Measurements from ENCODE around the gene CYSRT1.
A peak's percentile ranks its signal among the peaks of the same experiment; 100 is the strongest.

The CYSRT1 gene

DNA sequence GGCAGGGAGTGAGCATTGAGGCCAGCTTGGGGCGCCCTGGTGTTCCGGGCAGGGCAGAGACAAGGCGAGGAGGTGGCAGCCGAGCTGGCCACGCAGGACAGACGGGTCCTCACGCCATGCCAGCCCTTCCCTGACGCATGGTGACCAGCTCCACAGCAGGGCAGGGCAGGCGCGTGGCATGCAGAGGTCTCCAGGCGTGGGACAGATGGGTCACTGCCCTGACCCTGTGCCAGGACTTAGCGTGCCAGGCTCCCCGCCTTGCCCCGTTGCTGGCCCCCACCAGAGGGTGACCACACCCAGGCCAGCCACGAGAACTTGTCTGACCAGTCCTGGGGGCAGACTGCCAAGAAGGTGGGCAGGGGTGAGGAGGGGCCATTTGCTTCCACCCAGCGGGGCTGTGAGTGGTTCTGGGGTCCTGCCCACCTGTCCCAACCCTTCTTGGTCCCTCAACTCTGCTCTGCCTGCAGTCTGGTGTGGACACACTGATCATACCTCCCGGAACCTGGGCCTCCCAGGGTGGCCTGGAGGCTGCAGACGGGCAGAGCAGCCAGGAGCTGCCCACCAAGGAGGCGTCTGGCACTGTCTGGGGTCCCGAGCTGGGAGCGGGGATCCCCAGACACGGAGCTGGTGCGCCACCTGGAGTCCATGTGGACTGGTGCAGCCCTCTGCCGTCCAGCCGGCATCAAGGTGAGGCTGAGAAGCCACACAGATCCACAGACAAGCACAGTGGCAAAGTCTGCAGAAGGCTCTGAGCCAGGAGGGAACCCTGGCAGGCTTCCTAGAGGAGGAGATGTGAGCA is 2.3 kb downstream of the CYSRT1 start, which contains the start of gene RNF224:
TSS of gene RNF224 (plus strand) at position 449 of the 799 bp plus-strand sequence. CDS start 834 bp downstream, outside the sequence.
- peak; percentile 76 for DNase-seq

DNA sequence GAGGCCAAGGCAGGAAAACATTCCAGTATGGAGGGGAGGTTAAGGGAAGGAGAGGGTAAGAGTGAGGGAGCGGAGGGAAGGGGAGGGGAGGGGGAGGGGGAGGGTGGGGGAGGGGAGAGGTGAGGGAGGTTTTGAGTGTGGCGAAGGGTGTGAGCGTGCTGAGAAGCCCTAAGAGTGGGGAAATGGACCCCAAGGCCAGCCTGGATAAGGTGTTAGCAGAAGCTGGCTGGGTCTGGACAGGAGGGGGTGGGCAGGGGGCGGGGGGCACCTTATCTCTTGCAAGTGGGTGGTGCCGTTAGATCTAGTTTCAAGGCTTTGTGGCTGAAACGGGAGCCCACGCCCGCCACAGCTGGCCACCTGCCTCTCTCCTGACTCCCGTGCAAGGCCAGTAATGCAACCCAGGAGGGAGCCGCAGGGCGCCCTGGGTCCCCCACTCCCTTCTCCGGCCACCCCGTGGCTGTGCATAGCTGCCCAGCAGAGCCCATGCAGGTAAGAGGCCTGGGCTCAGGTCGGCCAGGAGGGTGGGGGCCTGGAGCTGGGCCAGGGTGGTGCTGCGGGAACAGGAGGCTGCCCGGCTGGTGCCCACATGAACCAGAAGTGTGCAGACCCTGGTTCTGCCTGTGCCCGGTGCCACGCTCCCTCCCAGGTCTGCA is 3.0 kb downstream of the CYSRT1 start:
- no peak for DNase-seq

DNA sequence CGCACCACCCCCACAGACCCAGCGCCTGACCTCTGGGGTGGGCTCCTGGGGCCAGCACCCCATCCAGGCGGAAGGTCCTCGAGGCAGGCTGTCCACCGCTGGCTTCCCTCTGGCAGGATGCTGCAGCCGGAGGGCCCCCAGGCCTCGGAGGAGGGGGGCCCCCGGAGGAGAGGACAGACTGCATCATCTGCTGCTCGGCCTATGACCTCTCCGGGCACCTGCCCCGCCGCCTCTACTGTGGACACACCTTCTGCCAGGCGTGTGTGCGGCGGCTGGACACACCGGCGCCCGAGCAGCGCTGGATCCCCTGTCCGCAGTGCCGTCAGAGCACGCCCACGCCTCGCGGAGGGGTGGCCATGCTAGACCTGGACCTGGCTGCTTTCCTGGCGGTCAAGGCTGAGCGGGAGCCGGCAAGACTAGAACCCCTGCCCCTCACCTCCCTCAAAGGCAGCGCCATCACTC is 3.6 kb downstream of the CYSRT1 start:
- no peak for DNase-seq

DNA sequence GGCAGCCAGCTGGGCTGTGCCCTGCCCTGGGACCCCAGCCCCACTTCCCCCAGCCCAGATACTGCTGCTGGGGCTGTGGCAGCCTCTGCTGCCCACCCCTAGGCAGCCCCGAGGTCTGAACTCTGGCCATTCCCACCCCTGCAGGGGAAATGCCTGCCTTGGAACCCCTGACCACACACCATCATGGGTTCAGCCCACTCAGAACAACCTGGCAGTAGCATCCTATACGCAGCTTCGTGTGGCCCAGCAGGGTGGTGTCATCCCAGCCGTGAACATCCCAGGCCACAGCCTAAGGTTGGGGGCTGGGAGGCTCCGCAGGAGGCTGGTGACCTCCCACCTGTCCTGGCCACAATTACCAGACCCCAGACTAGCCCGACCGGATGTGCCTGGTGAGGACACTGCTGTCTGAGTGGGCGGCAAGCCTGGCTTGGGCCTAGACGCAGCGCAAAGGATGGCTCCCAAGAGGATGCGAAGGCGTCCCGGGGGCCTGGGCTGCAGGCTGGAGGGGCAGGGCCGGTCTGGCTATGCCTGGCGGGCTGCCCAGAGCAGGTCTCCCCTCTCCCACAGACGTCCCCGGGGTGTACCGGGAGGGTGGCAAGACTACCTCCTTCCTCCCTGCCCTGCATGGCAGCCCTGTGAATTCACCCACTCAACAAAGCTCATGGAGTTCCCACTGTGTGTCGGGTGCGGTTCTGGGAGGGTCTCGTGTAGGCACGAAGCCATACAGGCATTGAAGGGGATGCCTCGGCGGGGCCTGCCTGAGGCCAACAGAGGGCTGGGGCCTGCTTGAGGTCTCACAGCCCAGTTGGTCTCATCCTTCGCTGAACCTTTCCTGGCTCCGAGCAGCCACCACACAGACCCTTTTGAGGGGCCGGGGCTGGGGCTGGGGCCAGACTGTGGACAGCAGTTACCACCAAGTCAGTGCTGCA is 4.3 kb downstream of the CYSRT1 start:
- DNase-seq, result no peak

DNA sequence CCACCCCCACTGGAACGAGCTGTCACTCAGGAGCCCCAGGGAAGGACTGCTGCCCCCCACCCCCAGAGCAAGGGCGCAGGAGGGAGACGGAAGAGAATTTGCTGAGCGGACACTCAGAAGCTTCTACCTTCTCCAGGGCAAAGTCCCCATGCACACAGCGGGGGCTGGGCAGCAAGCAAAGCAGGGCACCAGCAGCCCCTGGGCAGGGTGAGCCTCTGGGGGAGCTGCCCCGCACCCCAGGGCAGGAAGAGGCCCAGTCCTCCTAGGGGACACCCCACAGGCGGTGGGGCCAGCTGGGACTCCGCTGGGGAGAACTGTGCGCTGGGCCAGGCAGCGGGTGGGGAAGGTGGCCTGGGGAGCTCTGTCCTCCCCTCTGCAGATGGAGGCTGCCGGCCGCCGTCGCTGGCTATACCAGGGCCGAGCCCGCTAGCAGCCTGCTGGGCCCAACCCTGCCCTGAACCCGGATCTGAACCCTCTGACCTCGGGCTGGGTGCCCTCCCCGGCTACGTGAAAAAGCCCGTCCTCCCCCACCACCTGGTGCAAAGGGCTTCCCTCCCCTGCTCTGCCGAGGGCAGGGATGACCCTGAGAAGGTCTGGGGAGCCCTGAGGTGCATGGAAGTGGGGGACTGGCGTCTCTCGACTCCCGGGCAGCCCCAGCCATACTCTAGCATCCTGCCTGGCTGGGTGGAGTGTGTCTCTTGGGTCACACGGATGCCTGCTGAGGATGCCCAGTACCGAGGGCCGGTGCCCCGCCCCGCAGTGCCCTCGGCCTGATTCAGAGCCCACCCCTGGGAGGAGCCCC is 5.1 kb downstream of the CYSRT1 start:
- DNase-seq, result no peak

DNA sequence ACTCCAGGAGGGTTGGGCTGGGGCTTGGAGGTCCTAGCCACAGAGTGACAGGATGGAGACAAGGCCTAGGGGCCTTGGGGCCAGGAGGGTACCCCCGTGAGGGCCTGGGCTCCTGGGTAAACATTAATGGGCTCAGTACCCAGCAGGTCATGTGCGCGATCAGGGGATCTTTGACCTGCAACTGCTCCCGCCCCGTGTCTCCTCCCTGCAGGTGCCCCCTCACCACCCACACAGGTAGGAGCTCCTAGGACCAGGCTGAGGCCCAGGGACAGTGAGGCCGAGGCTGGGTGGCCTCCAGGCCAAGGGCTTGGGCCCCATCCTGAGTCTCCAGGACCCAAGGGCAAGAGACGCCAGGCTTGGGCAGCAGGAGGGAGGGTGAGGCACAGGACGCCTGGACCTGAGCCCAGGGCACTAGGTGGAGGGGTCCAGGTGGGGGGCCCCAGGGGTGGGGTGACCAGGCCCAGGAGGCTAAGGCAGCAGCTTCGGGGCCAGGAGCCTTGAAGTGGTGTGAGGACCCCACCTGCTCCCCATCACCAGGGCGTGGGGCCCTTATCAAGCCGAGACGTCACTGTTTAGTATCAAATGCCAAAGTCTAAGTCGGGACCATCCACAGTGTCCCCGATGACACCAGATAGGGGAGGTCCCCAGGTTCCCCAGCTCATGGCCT is 5.9 kb downstream of the CYSRT1 start, which contains the start of gene SLC34A3:
TSS of gene SLC34A3 (plus strand) at position 197 of the 667 bp plus-strand sequence. CDS start 802 bp downstream, outside the sequence.
- DNase-seq, result no peak

DNA sequence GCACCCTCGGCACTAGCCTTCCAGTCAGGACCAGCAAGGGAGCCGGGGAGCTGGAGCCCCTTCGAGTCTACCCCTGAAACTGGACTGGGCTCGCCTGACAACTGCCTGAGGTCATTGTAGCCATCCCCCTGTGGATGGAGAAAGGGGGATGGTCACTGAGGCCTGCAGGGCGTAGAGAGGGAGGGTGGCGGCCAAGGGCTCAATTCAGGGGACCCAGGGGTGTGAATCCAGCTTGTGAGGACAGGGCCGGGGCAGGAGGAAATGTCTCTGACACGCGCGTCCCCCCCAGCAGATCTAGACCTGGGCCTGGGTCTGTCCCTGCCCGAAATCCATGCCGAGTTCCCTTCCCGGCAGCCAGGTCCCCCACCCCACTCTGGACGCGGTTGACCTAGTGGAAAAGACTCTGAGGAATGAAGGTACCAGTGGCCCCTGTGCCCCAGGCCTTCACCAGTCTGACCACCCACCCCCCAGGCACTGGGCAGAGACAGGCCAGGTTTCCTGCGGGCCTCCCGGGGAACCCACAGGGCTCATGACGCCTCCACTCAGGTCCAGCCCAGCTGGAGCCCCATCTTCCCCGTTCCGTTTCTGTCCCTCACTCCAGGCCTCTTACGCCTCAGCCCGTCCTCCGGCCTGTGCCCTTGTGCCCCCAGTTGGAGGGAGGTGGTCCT is 6.5 kb downstream of the CYSRT1 start:
- no peak for DNase-seq

DNA sequence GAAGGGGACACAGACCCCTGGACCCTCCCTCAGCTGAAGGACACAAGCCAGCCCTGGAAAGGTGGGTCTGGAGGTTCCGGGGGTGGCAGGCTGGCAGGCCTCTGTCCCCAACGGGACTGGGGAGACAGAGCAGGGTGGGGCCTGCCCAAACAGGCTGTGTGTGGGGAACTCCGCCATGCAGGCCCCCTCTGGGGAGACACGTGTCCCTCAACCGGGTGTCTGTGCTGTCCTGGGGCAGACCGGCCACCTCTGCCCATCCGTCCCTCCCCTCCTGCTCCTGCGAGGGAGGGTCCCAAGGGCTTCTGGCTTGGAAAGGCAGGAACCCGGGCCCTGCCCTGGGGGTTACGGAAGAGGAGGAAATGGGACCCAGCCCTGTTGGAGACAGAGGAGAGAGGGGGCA is 7.1 kb downstream of the CYSRT1 start:
- DNase-seq, result no peak

DNA sequence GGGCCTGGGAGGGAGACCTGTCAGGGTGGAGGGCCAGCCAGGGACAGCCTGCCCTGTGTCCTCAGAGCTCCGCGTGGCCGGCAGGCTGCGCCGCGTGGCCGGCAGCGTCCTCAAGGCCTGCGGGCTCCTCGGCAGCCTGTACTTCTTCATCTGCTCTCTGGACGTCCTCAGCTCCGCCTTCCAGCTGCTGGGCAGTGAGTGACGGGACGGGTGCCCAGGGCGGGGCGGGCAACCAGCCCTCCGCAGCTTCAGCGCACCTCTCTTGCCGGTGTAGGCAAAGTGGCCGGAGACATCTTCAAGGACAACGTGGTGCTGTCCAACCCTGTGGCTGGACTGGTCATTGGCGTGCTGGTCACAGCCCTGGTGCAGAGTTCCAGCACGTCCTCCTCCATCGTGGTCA is 7.5 kb downstream of the CYSRT1 start:
- DNase-seq, result no peak

DNA sequence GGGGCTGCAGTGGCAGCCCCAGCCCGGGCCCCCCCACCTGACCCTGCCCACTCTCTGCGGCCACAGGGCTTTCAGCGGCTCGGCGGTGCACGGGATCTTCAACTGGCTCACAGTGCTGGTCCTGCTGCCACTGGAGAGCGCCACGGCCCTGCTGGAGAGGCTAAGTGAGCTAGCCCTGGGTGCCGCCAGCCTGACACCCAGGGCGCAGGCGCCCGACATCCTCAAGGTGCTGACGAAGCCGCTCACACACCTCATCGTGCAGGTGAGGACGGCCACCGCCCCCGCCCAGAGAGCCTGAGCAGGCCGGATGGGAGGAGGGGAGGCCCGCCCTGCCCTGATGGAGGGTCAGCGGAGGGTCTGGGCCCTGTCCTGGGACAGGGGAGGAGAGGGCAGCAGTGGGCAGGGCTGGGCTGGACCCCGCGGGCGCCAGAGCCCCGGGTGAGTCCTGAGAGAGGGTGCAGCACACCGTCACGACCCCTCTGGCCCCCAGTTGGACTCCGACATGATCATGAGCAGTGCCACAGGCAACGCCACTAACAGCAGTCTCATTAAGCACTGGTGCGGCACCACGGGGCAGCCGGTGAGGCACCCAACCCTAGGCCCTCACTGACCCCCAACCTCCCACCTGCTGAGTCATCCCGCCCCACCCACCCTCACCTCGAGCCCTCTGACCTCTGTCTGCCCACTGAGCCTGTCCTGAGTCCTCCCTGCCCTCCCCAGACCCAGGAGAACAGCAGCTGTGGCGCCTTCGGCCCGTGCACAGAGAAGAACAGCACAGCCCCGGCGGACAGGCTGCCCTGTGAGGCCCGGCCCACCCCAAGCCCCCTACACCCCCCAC is 8.4 kb downstream of the CYSRT1 start:
- no peak for DNase-seq

DNA sequence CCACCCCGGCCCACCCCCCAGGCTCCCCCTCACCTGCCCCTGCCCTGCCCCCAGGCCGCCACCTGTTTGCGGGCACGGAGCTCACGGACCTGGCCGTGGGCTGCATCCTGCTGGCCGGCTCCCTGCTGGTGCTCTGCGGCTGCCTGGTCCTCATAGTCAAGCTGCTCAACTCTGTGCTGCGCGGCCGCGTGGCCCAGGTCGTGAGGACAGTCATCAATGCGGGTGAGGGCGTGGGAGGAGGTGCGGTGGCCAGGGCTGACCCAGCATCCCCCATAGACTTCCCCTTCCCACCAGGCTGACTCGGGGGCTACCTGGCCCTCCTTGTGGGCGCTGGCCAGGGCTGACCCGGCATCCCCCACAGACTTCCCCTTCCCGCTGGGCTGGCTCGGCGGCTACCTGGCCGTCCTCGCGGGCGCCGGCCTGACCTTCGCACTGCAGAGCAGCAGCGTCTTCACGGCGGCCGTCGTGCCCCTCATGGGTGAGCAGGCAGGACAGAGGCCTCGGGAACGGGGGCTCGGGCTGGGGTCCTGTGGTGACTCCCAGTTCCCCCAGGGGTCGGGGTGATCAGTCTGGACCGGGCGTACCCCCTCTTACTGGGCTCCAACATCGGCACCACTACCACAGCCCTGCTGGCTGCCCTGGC is 9.2 kb downstream of the CYSRT1 start:
- DNase-seq, result no peak

DNA sequence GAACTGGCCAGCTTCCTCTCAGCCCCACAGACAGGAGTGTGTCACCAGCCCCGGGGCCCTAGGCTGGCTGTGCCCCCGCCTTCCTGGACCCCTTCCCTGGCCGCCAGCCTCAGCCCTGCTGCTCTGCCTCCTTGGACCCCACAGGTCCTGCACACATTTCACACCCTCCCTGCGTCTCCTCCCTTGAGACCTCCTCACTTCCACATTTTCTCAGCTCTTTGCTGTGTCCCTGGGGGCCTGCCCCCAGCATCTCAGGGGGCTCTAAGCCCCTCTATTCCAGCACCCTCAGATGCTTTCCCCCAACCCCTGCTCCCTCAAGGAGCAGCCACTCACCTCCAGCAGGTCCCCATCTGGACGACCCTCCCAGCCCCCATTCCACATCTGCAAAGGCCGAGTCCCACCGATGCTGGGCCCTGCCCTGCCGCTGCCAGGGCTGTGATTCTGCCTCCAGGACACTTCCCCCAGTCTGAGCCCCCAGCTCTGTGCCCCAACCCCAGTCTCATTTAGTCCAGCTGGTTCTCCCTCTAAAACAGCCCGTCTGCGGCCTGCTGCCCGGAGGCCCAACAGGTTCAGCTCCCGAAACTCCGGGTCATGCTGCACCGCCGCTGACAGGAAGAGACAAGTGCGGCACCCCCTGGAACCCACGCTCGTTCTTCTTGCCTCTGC is 9.9 kb downstream of the CYSRT1 start:
- no peak for DNase-seq

DNA sequence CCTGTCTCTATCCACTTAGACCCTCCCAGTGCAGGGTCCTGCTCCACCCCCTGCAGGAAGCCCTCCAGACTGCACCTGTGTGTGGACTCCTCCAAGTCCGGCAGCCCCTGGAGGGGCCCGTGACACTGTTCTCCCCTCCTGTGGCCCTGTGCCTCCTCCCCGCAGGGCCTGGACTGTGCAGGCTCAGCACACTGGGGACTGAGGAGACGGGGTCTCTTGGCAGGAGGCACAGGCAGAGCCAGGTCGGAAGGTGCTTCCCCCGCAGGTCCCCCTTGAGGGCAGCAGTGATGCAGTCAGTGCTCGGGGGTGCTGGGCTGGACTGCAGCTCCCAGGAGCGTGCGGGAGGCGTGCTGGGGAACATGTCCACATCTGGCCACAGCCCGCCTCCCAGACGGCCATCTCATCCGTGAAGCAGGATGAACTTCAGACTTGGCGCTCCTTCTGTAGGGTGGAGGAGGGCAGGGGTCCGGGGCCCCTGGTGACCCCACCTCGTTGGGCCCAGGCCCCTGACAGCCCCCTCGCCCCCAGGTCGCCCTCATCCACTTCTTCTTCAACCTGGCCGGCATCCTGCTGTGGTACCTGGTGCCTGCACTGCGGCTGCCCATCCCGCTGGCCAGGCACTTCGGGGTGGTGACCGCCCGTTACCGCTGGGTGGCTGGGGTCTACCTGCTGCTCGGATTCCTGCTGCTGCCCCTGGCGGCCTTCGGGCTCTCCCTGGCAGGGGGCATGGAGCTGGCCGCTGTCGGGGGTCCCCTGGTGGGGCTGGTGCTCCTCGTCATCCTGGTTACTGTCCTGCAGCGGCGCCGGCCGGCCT is 10.7 kb downstream of the CYSRT1 start:
- no peak for DNase-seq

DNA sequence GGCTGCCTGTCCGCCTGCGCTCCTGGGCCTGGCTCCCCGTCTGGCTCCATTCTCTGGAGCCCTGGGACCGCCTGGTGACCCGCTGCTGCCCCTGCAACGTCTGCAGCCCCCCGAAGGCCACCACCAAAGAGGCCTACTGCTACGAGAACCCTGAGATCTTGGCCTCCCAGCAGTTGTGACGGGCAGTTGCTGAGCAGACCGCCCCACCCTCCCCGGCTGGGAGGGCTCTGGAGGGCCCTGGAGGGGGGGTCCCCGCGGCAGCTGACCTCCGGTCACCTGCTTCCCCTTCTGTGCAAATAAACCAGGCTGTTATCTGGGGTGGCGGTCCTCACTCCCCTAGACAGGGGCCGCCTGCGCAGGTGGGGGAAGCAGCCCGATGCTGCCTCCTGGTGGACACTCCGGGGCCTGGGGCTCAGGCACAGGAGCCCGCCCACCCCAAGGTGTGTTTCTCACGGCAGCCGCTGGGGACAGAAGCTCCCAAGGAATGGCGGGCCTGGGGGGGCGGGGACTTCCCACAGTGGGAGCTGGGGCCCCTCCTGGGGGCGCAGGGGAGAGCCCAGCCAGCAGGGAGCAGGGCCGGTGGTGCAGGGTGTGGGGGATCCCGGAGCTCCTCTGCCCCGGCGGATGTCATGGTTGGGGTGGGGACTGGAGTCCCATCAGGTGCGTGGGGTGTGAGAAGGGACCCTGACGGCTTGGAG is 11.4 kb downstream of the CYSRT1 start:
- peak; percentile 80 for DNase-seq

DNA sequence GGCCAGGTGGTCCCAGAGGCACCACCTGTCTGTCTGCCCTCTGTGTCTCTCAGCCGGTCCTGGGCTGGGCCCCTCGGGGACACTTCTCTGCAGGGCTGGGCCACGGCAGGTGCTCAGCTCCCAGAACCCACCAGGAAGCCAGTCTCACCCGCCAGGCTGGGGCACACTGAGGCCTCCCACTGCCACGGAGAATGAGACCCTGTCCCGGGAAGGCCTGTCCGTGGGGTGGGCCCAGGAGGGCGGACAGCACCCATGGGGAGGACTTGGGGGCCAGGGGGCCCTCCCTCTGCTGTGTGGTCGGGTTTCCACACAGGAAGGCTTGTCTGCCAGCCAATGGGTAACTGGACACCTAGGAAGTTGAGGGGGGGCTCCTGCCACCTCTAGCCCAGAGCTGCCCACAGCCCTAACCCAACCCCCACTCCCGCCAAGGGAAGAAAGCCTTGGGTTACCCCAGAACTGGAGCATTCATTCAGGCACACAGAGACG is 12.0 kb downstream of the CYSRT1 start:
- DNase-seq, result no peak

DNA sequence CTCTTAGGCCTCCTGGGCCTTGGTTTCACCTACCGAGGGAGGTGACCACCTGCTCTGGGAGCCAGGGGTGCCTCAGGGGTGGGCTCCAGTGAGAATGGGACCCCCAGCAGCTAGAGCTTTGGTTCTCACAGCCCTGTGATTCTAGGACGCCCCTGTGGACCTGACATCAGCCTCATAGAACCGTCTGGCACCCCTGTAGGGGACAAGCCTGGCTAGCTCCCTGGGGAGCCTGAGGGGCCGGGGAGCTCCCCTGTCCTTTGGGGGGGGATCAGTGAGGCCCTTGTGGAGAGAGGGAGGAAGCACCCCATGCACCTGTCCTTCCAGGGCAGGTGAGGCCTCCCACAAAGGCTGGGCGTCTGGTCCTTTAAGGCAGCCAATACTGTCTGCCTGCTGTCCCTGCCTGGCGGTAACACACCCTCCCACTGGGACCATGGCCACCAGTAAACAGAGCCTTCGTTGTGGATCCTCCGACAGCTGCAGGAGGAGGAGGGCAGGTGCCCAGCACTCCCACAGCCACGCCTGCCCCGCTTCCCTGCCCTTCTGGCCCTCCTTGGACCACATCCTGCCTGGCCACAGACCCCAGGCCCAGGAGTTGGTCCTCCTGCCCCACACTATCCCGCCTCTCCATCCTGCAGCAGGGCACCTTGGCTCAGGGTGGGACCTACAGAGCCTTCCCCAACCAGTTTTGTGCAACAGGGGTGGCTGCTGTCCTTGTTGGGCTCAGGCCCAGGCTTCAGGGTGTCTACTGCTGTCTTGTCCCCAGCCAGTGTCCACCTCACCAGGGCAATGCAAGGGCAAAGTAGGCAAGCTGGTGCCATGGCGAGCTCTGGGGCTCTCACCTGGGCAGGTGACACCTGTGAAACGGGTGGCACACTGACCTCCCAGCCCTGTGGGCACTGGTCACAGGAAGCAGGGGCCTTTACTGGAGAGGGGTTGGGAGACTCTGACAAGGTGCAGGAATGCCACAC is 13.1 kb downstream of the CYSRT1 start:
- no peak for DNase-seq
